SK-N-MC (cell line): ENCODE results near the gene HTR2C.

Experiments
- EZH2 ChIP-seq: fragments of 200-600 bp; sonication (generic); IDR thresholded peaks from one replicate; pipeline ENCODE4 v1.6.1; 2017; ENCODE audit warnings: antibody characterized with exemption
- POLR2AphosphoS5 ChIP-seq: IDR thresholded peaks from 2 replicates; pipeline ENCODE4 v1.6.1; 2012; ENCODE audit warnings: mild to moderate bottlenecking, low read depth, low read length, borderline replicate concordance

GRCh38 chrX:114710571-114710970 is 126.7 kb downstream of the HTR2C start:
- TF ChIP-seq EZH2 (no peak), POLR2AphosphoS5 (no peak)
